GM12873 (cell line): ENCODE measurements around the gene B4GALT6.

Experiments used
- CTCF ChIP-seq: IDR thresholded peaks from 2 replicates; pipeline ENCODE4 v1.5.1; 2012; ENCODE audit warnings: low read depth, mild to moderate bottlenecking, moderate library complexity, low read length, control low read depth; ENCODE audit not compliant: insufficient read depth; ENCODE audit errors: missing control alignments

The B4GALT6 gene

GRCh38 chr18:31686572-31686971 is 2.2 kb upstream of the B4GALT6 start:
- no peak for TF ChIP-seq CTCF

DNA sequence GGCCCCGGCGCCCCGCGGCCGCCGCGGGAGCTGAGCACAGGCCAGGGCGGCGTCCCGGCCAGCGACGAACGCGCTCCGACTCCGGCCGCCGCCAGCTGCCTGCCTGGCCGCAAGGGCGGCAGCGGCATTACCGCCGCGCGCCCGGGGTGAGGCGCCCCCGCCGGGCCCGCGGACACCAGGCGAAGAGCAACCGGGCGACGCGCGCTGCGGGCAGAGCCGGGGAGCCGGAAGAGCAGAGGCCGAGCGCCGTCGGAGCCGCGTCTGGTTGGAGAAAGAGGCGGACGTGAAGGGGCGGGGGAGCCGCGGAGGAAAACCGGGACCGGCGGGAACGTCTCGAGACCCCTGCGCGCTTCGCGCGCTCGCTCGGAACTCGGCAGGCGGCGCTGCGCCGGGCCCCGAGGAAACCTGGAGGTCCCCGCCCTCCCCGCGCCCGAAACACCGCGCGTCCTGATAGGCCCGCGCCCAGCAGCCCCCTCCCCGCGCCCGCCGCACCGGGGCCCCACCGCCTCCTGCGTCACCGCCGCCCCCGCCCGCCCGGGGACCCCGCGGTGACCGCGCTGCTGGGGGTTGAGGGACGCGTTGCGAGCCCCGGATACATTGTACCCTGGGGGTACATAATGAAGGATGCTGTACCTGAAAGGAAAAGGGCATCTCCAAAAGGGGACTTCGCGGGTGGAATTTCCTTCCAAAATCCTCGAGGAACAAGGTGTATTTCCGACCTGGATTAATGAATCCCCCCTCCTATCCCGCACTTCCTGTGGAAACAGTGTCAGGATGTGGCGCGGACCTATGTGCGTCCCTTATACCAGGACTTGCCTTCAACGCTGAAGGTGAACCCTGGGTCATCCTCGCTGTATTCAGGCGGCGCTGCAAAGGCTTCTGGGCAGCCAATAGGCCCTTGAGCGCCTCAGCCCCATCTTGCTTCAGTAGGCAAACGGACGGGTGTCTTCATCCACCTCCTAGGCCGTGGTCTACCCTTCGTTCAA is 1.0 kb upstream of the B4GALT6 start:
- TF ChIP-seq CTCF, result peak; percentile 39

DNA sequence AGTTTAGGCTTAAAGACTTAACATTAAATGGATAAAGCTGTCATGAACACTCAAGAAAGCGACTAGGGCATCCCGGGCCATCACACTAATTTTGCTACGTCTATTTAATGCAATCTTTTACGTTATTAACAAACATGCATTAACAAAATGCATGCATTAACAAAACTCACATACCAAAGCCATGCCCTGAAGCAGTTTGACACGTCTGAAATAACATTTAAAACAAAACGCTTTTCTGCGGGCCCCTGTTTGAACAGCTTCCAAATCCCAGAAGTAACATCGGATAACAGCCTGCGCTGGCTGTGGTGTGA is 458 bp downstream of the B4GALT6 start:
- no peak for TF ChIP-seq CTCF

DNA sequence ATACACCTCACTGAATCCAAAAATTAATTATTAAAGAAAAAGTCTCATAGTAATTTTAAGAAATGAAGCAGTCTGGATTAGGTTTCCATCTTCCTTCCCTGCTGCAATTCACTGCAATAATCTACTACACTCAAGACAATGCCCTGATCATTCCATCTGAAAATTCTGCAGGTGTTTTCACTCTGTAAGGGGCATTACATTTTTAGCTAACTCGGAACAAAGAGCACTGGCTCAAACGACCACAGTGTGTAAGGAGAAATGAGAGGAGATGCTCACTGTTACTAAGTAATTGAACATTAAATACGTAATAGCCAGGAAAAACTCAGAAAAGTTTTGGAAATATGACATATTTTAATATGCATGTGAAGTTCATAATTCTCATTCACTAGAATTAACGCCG is 1.3 kb downstream of the B4GALT6 start:
- TF ChIP-seq CTCF, result no peak

DNA sequence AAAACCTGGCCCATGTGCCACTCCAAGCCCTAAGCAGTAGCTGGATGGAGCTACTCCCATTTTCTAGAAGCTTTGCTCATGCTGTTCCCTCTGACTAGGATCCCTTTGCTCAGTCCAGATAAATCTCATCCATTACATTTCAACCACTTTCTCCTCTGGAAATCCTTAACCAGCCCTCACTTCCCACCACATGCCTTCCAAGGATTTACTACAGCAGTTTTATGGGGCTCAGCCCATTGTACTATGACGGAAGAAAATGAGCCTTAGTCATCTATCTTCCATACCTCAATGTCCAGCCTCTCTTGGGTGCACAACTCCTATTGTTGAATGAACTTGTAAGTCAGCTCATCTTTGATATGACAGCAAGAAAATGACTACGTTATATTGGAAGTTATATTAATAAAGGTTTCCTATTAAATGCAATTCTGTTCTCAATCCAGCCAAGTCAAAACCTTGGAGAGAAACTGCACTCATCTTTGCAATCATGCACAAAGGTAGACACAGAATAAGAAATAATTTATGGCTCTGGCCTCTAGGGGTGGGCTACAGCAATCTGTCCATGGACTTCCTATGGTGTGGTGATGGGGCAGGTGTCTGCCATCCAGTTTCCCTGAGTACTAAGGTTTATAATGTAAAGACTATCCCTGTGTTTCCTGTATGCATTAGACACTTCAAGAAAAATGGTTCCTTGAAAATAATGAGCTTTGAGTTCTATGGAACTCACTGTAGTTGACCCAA is 3.4 kb downstream of the B4GALT6 start:
- TF ChIP-seq CTCF, result peak; percentile 73

GRCh38 chr18:31680433-31680811 is 4.0 kb downstream of the B4GALT6 start:
- TF ChIP-seq CTCF, result no peak

GRCh38 chr18:31679791-31680432 is 4.5 kb downstream of the B4GALT6 start:
- no peak for TF ChIP-seq CTCF
